OCI-LY1 (cell line): ENCODE data around the gene RHEB.

Experiments
- CTCF ChIP-seq: fragments of 200-600 bp; sonication (generic), shearing (Covaris generic); IDR thresholded peaks from 2 replicates; pipeline ENCODE4 v1.5.1; 2017; ENCODE audit warnings: mild to moderate bottlenecking, antibody characterized with exemption, low read length, moderate library complexity, mixed read lengths
- EZH2 ChIP-seq: fragments of 200-600 bp; sonication (generic), shearing (Covaris generic); IDR thresholded peaks from 2 replicates; pipeline ENCODE4 v1.8.0; 2017; ENCODE audit warnings: borderline replicate concordance, mixed run types, mild to moderate bottlenecking, antibody characterized with exemption, low read length, moderate library complexity, mixed read lengths

GRCh38 chr7:151453326-151453791 lies 66.3 kb downstream of the RHEB start:
- no peak for TF ChIP-seq CTCF
- no peak for TF ChIP-seq EZH2
